T-helper 2 cell treated with Interferon-gamma antibody and Interleukin-4, amounts not matched to agents 100 ng/mL and 5 ng/mL, for 36 hours (primary cell): Measurements from ENCODE around the gene CHST3. TPM values are rescaled to one million over a fixed set of nuclear protein-coding genes. Genes with fewer than 3 reads are reported as not detected.

Source experiments
- intact Hi-C: fragments of 100-400 bp; cut with micrococcal nuclease; formaldehyde crosslinking; loops from one replicate; pipeline ENCODE4 v1.15.1; 2023
- total RNA-seq: library from RNA; stranded (reverse); gene quantifications from 2 replicates; pipeline ENCODE4 v1.2.3, GENCODE V29; 2022

CHST3 gene
- total RNA-seq, 1 donor from 2014 or later = 0.02 TPM

DNA sequence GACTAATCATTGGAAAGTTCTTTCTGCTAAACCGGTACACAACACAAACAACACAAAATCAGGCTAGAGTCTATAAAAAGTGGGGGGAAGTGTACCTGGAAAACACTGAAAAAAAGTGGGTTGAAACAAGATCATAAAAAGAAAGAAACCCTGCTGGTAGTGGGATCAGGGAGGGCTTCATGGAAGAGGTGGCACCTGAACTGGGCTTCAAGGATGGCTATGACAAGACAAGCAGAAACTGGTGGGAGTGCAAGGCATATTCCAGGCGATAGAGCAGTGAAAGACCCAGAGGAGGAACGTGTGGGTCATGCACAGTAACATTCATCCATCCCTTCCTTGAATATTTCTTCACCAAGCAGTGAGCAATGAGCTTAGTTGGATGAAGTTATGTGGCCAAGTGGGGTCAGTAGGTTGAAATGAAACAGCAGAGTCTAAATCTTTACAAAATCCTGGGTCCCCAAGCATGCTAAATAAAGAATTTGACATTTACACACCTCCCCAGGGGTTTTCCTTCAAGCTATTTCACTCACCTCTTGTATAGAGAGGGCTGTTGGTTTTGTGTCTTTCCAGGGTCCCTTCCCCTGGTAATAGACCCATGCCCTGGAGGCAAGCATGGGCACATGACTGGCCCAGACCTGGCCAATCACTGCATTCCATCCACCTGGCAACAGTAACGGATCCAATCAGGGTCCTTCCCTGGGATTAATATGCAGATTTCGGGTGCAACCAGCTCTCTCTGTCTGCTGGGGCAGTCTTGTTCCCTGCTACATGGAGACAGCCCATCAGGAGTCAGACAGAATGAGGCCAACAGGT, 86.0 kb downstream of the CHST3 start:
- intact Hi-C loops = loop anchor here (1.0 to 10.0 kb wide), 3 partner anchors 173 to 735 kb away; partner anchors contain the start of gene SLC29A3

DNA sequence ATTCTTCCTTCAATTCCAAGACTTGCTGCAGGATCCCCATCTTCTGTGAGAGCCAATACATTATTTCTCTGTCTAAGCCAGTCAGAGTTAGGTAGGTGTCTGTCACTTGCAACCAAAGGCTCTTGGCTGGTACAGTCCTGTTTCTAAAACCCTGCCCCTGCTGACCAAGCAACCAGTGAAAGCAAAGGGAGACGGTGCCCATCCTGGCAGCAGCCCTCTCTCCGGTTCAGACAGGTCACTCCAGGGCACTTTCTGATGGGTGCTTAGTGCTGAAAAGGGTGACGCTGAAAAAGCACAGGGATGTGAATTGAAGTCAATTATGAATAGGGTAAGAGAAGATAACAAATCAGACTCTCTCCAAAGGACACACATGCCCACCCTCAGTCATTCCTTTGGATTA, 86.7 kb downstream of the CHST3 start:
- intact Hi-C loops = no loop called here

DNA sequence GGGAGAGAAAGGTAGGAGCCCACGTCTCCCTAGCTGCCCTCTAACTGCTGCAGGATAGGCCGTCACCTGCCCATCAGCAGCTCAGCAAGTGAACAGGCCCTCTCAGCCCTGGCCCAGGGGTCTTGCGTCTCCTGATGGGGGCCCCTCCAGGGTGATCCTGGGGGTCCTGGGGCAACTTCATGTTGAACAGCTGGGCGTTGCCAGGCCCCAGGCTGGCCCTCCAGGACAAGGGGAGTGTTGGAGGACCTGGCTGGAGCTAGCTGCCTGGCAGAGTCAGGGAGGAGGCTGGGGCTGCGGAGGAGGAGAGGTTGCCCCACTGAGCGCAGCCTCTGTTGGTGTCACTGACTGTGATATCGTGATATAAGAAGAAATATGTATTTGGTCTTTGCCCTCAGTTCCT, 89.5 kb downstream of the CHST3 start:
- intact Hi-C loops = no loop called here

DNA sequence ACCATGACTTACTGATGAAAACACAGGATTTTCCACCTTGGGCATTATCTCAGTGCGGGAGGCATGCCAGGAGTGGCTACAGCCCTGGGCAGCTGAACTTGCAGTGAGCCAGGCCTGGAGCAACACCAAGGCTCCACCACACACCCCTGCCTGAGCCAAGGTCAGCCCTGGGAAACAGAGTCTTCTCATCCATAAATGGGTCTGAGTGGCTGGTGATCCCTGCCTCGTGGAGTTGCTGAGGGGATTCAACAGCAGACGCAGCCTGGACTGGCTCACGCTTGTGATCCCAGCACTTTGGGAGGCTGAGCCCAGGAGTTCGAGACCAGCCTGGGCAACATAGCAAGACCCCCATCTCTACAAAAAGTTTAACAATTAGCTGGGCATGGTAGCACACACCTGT, 91.9 kb downstream of the CHST3 start:
- intact Hi-C loops = no loop called here

DNA sequence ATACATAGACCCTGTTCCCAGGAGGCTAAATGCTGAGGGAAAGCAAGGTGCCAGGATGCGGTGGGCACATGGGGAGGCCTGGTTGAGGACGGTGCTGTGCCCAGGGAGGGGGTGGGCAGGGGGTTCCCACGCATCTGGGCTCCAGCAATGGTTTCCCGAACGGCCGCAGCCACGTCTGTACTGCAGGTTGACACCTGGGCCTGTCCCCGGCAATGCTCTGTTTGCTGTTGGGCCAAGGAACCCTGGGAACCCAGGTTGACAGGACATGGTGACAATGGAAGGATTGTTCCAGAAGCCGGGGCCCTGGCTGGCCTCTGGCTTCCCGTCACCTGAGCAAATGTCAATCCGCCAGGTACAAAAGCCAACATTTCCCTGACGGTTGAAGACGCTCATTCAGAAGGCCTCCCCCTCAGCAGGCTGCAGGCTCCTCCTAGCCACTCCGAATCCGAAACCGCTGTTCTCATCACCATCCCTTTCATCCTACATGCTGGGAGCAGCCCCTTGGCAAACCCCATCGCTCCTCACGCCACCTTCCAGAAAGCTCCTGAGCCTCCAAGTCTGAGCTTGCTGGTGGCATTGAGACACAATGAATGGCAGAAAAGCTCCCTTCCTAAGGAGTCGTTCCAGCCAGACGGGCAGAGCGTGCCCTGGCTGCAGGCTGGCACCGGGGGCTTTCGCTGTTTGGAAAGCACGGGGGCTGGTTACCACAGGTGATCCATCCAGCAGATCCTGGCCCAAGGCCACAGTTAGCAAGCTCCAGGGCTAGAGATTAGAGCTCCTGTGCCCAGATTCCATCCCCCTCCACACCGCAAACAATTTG, 92.9 kb downstream of the CHST3 start:
- intact Hi-C loops = no loop called here

DNA sequence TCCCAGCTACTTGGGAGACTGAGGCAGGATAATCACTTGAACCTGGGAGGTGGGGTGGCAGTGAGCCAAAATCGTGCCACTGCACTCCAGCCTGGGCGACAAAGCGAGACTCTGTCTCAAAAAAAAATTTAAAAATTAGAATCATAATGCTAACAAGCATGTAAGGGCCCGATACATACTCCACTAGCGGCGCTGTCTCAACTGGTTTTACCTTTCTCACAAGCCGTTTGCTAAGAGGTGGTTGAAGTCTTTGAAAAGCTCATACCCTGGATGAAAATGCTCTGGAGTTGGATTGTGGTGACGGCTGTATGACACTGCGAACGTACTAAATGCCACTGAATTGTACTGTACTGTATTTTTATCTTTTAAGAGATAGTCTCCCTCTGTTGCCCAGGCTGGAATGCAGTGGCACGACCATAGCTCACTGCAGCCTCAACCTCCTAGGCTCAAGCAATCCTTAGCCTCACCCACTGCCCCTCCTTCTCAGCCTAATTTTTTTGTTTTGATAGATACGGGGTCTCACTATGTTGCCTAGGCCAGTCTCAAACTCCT, 94.2 kb downstream of the CHST3 start:
- intact Hi-C loops = no loop called here

DNA sequence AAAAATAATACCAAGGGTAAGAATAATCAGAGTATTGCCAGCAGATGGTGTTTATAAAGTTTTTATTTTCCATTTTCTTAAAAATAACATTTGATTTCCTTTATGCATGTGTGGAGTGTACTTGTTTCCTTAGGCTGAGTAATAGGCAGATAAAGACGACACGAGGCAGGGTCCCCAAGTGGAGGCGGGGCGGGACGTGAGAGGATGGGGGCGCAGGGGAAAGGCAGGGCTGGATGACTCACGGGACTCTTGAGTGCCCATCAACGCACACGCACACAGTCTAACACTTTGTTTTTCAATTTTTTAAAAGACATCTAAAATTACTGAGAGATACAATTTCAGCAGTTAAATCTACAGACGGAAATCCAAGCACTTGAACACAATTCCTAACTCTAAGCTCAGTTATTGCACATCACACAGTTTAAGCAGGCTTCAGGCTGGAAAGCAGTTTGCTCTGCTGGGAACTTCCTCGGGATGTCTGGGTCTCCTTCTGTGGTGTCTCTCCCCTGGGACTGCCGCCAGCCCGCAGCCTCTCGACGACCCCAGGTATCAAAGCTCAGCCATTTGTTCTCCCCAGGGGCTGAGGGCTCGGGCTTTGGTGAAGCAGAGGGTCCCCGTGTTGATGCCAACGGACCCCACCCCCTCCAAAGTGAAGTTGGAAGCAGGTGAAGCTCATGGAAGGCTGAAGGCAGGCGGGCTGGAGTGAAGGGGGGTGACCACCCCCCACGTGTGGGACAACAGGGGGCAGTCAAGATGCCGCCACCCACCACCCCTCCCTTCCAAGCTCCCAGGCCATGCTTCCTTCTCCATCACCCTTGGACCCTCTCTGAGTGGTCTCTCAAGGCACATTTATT, 95.0 kb downstream of the CHST3 start:
- intact Hi-C loops = no loop called here

DNA sequence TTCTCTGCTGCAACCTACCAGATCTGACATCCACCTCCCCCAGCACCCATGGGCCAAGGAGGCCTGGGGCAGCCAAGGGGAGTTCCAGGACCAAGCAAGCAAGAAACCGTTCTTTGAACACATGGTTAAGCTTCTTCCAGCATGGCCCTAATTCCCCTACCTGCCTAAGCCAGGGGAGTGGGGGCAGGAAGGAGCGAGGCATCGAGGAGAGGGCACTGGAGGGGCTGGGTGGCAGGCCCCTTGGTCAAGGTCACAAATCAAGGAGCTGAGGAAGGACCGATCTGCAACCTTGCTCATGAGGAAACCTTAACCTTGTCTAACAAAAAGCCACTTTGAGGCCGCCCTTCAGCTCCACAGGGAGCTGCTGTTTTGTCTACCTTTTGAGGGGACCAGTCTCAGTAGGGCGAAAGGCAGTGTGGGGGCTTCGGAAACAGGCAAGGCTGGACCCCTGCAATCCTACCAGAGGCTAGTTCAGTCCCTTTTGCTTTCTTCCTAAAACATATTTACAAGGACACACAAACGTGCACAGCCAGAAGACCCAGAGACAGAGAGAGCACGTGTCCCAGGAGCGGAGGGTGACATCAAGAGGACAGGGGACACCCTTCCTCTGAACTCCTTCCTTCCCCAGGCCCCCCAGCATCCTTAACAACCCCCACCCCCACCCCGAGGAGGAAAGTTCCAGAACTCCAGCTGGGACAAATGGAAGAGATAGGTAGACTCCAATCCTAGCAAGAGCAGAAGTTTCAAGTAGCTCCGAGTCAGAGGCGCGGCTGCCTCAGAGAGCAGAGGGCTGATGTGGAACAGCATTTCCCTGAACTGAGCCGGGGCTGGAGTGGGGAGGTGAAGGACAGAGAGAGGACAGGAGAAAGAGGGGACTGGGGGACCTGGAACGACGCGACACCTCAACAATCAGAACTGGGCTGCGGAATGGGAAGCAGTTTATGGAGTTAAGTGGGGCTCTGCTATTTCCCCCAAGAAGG, 95.9 kb downstream of the CHST3 start:
- intact Hi-C loops = no loop called here

DNA sequence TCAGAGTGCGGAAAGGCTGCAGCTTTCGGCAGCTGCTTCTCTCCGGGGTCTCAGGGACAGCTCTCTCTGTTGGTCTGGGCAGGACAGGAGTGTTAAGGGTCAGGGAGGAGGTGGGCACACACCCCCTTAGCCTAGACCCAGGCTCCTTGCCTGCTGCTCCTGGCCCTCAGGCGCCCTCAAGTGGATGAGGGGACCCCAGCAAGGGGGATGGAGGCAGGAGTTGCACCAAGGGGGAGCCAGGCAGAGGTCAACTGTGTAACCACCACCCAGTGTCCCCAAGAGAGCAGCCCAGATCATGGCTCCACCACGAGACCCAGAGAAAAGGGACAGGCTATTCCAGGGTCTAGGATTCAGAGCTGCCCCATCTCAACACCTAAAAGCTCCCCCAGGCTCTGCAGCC, 97.3 kb downstream of the CHST3 start:
- intact Hi-C loops = no loop called here

DNA sequence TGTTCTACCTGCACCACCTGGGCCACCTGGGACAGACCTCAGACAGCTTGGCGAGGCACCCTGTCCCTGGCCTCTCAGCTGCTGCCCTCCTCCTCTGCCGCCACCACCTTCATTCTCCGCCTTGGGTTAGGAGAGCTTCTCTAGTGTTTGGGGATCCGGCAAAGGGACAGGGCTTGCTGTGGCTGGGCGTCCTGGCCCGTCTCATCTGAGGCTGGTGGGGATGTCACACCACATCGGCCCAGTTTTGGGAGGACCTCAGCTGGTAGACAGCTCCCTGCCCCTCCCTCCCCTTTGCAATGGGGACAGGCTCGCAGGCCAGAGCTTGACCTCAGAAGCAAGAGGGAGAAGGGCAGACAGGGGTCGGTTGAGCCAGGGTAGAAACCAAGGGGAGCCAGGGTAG, 97.7 kb downstream of the CHST3 start:
- intact Hi-C loops = no loop called here

DNA sequence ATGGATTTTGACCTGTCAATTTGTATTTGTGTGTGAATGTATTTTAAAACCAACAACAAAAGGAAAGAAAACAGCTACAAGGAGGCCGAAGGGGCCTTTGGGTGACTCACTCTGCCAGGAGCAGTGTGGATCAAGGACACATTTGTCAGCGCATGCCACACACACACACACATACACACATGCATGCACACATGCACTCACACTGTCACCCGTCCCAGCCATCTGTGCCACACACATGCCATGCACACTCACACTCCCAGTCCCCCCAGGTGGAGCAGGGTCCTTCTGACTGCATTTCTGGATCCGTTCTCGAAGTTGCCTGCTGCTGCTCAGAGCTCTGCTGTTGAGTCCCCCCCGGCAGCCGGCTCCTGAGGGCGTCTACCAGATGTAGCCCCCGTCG, 98.2 kb downstream of the CHST3 start:
- intact Hi-C loops = no loop called here

Other genes with a start within 250 kb of the CHST3 start
- gene C10orf105, start 244.6 kb upstream of the CHST3 start, total RNA-seq = 0.61 and 0.64 TPM in 2 replicates
- 84.5 and 84.9 TPM in 2 replicates for gene VSIR, start 190.9 kb upstream of the CHST3 start, total RNA-seq
- gene PSAP, start 113.1 kb upstream of the CHST3 start, total RNA-seq = 117 and 123 TPM in 2 replicates
- 213 and 217 TPM in 2 replicates for gene SPOCK2, start 124.2 kb downstream of the CHST3 start, total RNA-seq